ENCODE measurements around the gene KCNJ3.

Gene KCNJ3

GRCh38 chr2:154698296-154698720 lies at the start of gene KCNJ3:
KCNJ3 (plus strand) TSS chr2:154698695; CDS start chr2:154698776, 81 bp downstream.
- no peak within 1 kb of the TSS for H3K4me3 ChIP-seq (ENCODE audit: low read depth, low read length)
- DNase-seq (ENCODE audit: low read depth), result no peak
- TF ChIP-seq CTCF (IDR thresholded peaks at IDR 0.05; ENCODE audit: low read depth, low read length, missing control alignments), result no peak

- TF ChIP-seq CTCF (IDR thresholded peaks at IDR 0.05; ENCODE audit: low read depth, low read length, missing control alignments), result no peak
- no peak for DNase-seq (ENCODE audit: low read depth)
These were observed 43.0 kb upstream of the KCNJ3 start for GRCh38 chr2:154655499-154655898.

GRCh38 chr2:154658854-154659253 lies 39.6 kb upstream of the KCNJ3 start:
- no peak for DNase-seq (ENCODE audit: low read depth)
- no peak overlapping the region for H3K4me3 ChIP-seq (ENCODE audit: low read depth, low read length)
- no peak for TF ChIP-seq CTCF (IDR thresholded peaks at IDR 0.05; ENCODE audit: low read depth, low read length, missing control alignments)

More at GRCh38 chr2:154655499-154655898, 43.0 kb upstream of the KCNJ3 start:
- H3K4me3 ChIP-seq (ENCODE audit: low read depth, low read length), result no peak overlapping the region

GRCh38 chr2:154664248-154664647 lies 34.2 kb upstream of the KCNJ3 start:
- TF ChIP-seq CTCF (IDR thresholded peaks at IDR 0.05; ENCODE audit: low read depth, low read length, missing control alignments), result no peak
- DNase-seq (ENCODE audit: low read depth), result no peak
- H3K4me3 ChIP-seq (ENCODE audit: low read depth, low read length), result no peak overlapping the region

GRCh38 chr2:154670083-154670482 lies 28.4 kb upstream of the KCNJ3 start:
- TF ChIP-seq CTCF (IDR thresholded peaks at IDR 0.05; ENCODE audit: low read depth, low read length, missing control alignments), result no peak
- no peak for DNase-seq (ENCODE audit: low read depth)
- no peak overlapping the region for H3K4me3 ChIP-seq (ENCODE audit: low read depth, low read length)

- no peak for TF ChIP-seq CTCF (IDR thresholded peaks at IDR 0.05; ENCODE audit: low read depth, low read length, missing control alignments)
- no peak overlapping the region for H3K4me3 ChIP-seq (ENCODE audit: low read depth, low read length)
- no peak for DNase-seq (ENCODE audit: low read depth)
These were observed 24.8 kb upstream of the KCNJ3 start for GRCh38 chr2:154673694-154674093.

GRCh38 chr2:154677401-154677800 lies 21.1 kb upstream of the KCNJ3 start:
- no peak for TF ChIP-seq CTCF (IDR thresholded peaks at IDR 0.05; ENCODE audit: low read depth, low read length, missing control alignments)
- H3K4me3 ChIP-seq (ENCODE audit: low read depth, low read length), result no peak overlapping the region
- no peak for DNase-seq (ENCODE audit: low read depth)

Measured in GM12864 (cell line).